Astrocyte of the spinal cord (primary cell): ENCODE results near the gene IL2RG.

ENCODE experiments used
- DNase-seq: peaks from one replicate; pipeline ENCODE4 v3.0.0; 2011; ENCODE audit warnings: low read depth, low spot score
- H3K4me3 ChIP-seq: 2 replicates; pipeline ENCODE4 v1.5.1; 2011; ENCODE audit warnings: low read depth, mild to moderate bottlenecking, low read length, moderate library complexity
- in situ Hi-C: cut with HindIII; loops from 2 replicates; pipeline ENCODE4 v1.10.0; 2017; ENCODE audit warnings: low sequenced_read_pairs
- TF ChIP-seq, protein P1 (sequence below): IDR thresholded peaks from 2 replicates; pipeline ENCODE4 v1.5.1; 2012; ENCODE audit warnings: low read depth, mild to moderate bottlenecking, low read length, inconsistent platforms

The IL2RG gene

DNA sequence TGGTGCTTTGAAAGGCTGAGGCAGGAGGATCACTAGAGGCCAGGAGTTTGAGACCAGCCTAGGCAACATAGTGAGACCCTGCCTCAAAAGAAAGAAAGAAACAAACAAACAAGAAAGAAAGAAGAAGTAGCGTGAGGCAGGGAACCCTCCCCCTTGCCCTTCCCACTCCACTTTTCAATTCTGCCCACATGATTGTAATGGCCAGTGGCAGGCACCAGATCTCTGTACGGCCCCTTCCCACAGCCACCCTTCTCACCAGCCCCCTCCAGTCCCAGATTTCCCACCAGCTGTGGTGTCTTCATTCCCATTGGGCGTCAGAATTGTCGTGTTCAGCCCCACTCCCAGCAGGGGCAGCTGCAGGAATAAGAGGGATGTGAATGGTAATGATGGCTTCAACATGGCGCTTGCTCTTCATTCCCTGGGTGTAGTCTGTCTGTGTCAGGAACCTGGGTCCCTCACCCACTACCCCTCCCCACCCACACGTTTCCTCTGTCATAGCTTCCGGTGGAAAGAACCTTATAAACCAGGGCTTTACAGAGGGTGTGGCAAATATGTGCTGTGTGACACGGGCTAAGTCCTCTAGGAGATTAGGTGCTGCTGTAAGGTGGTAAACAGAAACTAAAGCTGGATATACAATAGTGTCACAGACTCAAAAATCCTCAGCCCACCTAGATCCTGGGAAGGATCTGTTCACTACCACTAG, at the start of gene IL2RG:
Gene IL2RG, minus strand, starts transcription at position 437 of the 703 bp plus-strand sequence. Its CDS starts 38 bp downstream, at position 399.
- TF ChIP-seq, protein P1, sequence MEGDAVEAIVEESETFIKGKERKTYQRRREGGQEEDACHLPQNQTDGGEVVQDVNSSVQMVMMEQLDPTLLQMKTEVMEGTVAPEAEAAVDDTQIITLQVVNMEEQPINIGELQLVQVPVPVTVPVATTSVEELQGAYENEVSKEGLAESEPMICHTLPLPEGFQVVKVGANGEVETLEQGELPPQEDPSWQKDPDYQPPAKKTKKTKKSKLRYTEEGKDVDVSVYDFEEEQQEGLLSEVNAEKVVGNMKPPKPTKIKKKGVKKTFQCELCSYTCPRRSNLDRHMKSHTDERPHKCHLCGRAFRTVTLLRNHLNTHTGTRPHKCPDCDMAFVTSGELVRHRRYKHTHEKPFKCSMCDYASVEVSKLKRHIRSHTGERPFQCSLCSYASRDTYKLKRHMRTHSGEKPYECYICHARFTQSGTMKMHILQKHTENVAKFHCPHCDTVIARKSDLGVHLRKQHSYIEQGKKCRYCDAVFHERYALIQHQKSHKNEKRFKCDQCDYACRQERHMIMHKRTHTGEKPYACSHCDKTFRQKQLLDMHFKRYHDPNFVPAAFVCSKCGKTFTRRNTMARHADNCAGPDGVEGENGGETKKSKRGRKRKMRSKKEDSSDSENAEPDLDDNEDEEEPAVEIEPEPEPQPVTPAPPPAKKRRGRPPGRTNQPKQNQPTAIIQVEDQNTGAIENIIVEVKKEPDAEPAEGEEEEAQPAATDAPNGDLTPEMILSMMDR: no peak
- no peak within 1 kb of the TSS for H3K4me3 ChIP-seq
- in situ Hi-C loops: no loop called here
- no peak for DNase-seq

DNA sequence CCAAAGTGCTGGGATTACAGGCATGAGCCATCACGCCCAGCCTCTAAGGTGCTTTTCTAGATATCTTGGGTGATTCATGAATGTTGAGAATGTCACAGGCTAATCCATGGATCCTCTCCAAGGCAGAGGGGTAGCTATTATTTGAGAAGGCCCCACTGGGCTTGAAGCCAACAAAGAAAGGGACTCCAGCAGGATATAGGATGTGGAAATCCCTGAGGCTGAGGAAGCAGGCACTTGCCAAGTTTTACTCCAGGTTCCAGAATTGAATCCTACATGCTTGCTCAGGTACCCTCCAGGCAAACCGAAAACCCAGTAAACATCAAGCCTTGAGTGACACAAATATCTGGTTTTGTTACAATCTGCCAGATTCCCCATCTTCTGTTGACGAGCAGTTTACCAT, 49.1 kb upstream of the IL2RG start:
- no peak overlapping the region for H3K4me3 ChIP-seq
- DNase-seq: no peak
- in situ Hi-C loops: no loop called here
- TF ChIP-seq, protein P1: no peak

DNA sequence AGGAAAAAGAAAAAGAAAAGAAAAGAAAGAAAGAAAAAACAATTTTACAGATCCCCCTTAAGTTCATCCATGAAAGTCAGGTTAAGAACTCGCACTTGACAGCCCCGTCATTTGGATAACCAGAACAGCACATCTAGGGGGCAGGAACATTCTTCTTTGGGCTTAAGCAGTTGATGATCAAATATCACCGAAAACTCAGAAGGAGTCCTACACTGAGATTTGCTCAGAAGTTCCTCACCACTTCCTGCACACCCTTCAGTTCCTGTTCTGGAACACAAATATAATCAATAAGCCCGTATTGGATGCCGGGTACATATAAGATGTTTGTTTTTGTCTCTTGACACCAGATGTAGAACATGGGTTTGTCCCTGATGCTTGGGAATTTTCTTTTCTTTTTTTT, 48.0 kb upstream of the IL2RG start:
- H3K4me3 ChIP-seq: no peak overlapping the region
- no peak for DNase-seq
- in situ Hi-C loops: no loop called here
- TF ChIP-seq, protein P1: no peak

DNA sequence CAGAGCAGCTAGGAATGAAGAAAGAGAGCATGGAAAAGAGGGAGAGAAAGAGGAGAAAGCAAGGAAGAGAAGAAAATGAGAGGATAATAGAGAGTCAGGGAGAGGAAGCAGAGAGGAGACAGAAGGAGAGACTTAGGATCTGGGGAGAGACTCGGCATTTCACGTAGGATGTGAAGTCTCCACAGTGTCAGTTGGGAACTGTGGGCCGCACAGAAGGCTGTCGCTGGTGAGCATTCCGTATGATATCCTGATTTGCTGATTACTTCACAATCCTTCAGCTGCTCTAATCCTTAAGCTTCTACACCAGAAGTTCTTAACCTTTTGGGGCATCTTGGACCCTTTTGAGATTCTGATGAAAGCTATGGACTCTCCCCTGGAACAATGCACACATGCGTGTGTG, 47.2 kb upstream of the IL2RG start:
- TF ChIP-seq, protein P1: no peak
- in situ Hi-C loops: no loop called here
- no peak overlapping the region for H3K4me3 ChIP-seq
- no peak for DNase-seq

DNA sequence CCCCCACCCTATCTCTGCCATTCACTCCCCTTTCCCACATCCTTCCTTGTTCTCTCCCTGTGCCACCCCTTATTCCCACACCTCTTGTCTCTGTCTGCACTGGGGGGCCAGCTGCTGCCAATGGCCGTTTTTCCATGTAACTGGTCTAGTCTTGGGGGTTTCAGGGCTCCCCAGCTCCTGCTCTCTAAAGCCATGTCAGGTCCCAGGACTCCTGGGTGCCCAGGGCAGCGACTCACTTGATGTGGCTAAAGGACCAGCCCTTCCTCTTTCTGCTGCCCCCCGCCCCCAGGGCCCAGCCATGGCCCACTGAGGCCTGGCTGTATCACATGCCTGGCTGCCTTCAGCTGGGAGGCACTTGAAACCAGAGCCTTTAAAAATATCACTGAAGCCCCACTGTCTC, 43.3 kb upstream of the IL2RG start:
- no peak overlapping the region for H3K4me3 ChIP-seq
- in situ Hi-C loops: no loop called here
- DNase-seq: no peak
- TF ChIP-seq, protein P1: no peak

DNA sequence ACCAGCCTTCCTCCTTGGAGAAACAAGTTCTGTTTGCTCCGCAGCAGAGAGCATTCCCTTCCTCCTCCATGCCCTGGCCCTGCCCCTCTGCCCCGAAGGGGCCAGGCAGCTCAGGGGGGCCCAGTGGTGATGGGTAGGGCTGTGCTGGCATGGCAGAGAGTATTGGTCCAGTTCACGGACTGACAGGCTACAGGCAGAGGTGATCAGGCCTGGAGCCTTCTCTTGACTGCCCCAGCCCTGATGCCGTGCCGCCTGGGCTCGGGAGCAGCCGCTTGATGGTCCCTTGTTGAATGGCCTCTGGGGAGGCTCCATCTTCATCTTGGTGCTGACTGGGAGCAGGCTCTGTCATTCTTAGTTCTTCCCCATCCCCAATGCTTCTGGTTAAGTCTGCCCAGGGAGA, 42.8 kb upstream of the IL2RG start:
- TF ChIP-seq, protein P1: no peak
- H3K4me3 ChIP-seq: no peak overlapping the region
- in situ Hi-C loops: no loop called here
- no peak for DNase-seq
